AG09319 (cell line): ENCODE measurements around the gene SEMA5B.
A peak's percentile ranks its signal among the peaks of the same experiment; 100 is the strongest.

Experiments
- DNase-seq: peaks from one replicate; pipeline ENCODE4 v3.0.0-alpha.2; 2010; ENCODE audit warnings: low read depth; ENCODE audit errors: extremely low read depth
- CTCF ChIP-seq: IDR thresholded peaks from 2 replicates; pipeline ENCODE4 v1.5.1; 2011; ENCODE audit warnings: low read depth, mild to moderate bottlenecking, inconsistent platforms, low read length, moderate library complexity

Gene SEMA5B

GRCh38 chr3:122890720-122891220 is 136.8 kb downstream of the SEMA5B start:
- DNase-seq = no peak
- TF ChIP-seq CTCF = no peak

- peak; percentile 5 for DNase-seq
- no peak for TF ChIP-seq CTCF
Measured at GRCh38 chr3:122890077-122890719, 137.4 kb downstream of the SEMA5B start.

- no peak for DNase-seq
- no peak for TF ChIP-seq CTCF
Measured at GRCh38 chr3:122886946-122887345, 140.6 kb downstream of the SEMA5B start.

- no peak for TF ChIP-seq CTCF
- DNase-seq = no peak
Measured at GRCh38 chr3:122886251-122886650, 141.3 kb downstream of the SEMA5B start.

GRCh38 chr3:122882361-122882947 is 145.1 kb downstream of the SEMA5B start:
- TF ChIP-seq CTCF = no peak
- DNase-seq = no peak

- no peak for DNase-seq
- no peak for TF ChIP-seq CTCF
Measured at GRCh38 chr3:122880624-122881023, 146.9 kb downstream of the SEMA5B start.

GRCh38 chr3:122880173-122880572 is 147.4 kb downstream of the SEMA5B start:
- TF ChIP-seq CTCF = no peak
- no peak for DNase-seq
